ENCODE data around the gene CHRM4.
"Not testable (repeated sequence)": the region's sequence is repeated elsewhere in the genome, so short reads cannot be mapped to it uniquely, and the experiment has no call there.

CHRM4 gene

GRCh38 chr11:46381819-46382645, 9.5 kb downstream of the CHRM4 start:
- DNase-seq (ENCODE audit: low read depth, low spot score): peak; percentile 65

- DNase-seq (ENCODE audit: low read depth, low spot score): no peak
These were observed 10.3 kb downstream of the CHRM4 start, which contains the start of gene MDK for GRCh38 chr11:46381048-46381818. MDK (plus strand) TSS chr11:46381669; CDS start chr11:46382058, 389 bp downstream.

- peak; percentile 95 for DNase-seq (ENCODE audit: low read depth, low spot score)
These were observed 11.1 kb downstream of the CHRM4 start for GRCh38 chr11:46380340-46381047.

GRCh38 chr11:46379482-46380293, 11.9 kb downstream of the CHRM4 start:
- peak; percentile 98 for DNase-seq (ENCODE audit: low read depth, low spot score)

- peak; percentile 18 for DNase-seq (ENCODE audit: low read depth, low spot score)
These were observed 12.6 kb downstream of the CHRM4 start for GRCh38 chr11:46378811-46379481.

- DNase-seq (ENCODE audit: low read depth, low spot score): no peak
These were observed 13.3 kb downstream of the CHRM4 start for GRCh38 chr11:46378296-46378695.

GRCh38 chr11:46377831-46378230, 13.7 kb downstream of the CHRM4 start:
- DNase-seq (ENCODE audit: low read depth, low spot score): no peak

- no peak for DNase-seq (ENCODE audit: low read depth, low spot score)
These were observed 14.3 kb downstream of the CHRM4 start for GRCh38 chr11:46377290-46377689.

- no peak for DNase-seq (ENCODE audit: low read depth, low spot score)
These were observed 15.1 kb downstream of the CHRM4 start for GRCh38 chr11:46376258-46377050.

GRCh38 chr11:46375392-46376101, 16.0 kb downstream of the CHRM4 start:
- no peak for DNase-seq (ENCODE audit: low read depth, low spot score)

- no peak for DNase-seq (ENCODE audit: low read depth, low spot score)
These were observed 16.8 kb downstream of the CHRM4 start for GRCh38 chr11:46374815-46375214.

GRCh38 chr11:46373787-46374740, 17.5 kb downstream of the CHRM4 start:
- no peak for DNase-seq (ENCODE audit: low read depth, low spot score)

GRCh38 chr11:46372501-46372900, 19.1 kb downstream of the CHRM4 start:
- DNase-seq (ENCODE audit: low read depth, low spot score): not testable (repeated sequence)

GRCh38 chr11:46372086-46372485, 19.5 kb downstream of the CHRM4 start:
- no peak for DNase-seq (ENCODE audit: low read depth, low spot score)

- DNase-seq (ENCODE audit: low read depth, low spot score): not testable (repeated sequence)
These were observed 20.3 kb downstream of the CHRM4 start for GRCh38 chr11:46371262-46371661.

GRCh38 chr11:46370253-46370652, 21.3 kb downstream of the CHRM4 start:
- DNase-seq (ENCODE audit: low read depth, low spot score): no peak

GRCh38 chr11:46369458-46370152, 22.0 kb downstream of the CHRM4 start:
- peak; percentile 97 for DNase-seq (ENCODE audit: low read depth, low spot score)

Measured in ELF-1 (cell line).